GM19240 (cell line): ENCODE measurements around the gene GPC6.

Experiments used
- DNase-seq: peaks from one replicate; pipeline ENCODE4 v3.0.0; 2011; ENCODE audit warnings: low spot score; ENCODE audit not compliant: insufficient read length

GPC6 gene

DNA sequence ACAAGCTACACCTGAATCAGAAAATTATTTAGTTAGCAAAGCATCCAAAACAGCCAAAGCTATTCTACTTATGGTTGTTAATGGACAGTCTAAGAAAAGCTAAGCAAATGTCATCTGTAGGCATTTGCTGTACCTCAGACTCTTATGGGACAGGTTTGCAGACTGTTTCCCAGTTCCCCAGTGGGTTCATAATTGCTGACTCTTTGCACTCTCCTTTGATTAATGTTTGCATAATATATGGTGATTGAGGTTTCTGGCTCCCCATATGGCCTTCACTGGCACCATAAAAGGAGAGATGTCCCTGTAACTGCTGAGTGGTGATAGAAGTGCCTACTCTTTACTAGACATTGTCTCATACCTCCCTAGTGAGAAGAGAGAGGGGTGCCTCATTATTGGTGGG, 142.1 kb downstream of the GPC6 start:
- DNase-seq = no peak

DNA sequence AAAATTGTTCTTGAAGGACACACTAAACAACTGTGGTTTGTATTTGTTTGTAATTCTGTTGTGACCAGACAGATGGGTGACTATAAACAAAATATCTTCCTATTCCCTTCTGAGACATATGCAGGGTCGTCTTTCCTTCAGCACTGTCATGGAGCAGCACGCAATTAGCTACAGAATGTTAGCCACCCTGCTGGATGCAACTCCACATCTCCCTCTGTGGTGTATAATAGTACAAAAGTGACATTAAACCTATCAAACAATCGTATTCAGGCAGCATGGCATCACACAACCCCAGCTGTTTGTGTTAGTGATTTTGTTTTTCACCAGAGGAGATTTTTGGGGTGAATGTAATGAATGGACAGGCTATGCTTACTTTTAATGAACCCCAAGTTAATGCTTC, 146.2 kb downstream of the GPC6 start:
- DNase-seq = no peak

DNA sequence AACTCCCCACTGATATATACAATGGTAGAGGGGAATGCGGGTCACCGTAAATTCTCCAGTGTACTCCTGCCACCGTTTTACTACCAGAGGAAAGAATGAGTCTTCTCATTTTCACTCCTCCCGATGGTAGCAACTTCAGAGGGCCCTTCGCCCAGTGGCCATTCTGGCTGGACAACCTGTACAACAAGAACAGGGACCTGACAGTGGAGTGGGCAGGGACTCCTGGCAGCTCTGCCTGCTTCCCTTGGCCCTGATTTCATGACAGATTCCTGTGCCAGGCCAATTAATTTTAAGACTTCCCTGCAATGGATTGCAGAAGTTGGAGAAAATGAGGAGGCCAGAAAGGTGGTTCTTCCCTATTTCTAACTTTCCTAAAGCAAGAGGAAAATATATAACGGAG, 148.9 kb downstream of the GPC6 start:
- no peak for DNase-seq

DNA sequence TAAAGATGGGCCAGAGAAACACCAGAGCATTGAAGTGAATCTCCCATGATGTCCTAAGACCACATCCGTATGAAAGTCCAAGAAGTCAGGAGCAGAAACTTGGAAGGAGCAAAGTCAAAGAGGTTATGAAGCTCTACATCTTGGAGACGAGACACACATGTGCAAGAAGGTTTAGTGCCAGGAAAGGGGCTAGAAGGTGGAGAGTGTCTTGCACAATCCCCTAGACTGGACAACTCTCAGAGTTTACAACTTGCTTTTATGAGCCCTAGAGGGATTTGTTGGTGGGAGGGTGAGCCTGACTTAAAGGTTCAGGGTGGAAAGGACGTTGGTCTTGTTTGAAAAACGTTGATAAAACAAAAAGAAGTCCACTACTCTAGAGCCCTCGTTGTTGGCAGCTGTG, 150.6 kb downstream of the GPC6 start:
- no peak for DNase-seq

DNA sequence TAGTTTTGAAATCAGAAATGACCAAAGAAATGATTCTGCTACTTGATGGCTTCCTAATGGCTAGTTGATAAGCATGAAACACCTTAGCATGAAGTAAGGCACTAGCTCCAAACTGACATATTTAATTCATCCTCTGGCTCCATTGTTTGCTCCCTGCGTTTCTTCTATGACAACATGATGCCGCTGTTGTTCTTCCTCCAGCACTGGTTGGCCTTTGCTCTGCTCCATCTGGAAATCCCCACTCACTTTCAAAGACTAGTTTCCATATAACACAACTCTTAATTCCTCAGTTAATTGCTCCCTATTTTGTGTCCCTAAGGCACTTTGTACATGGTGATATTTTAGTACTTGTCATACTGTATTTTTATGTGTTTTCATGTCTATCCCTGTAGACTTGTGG, 151.6 kb downstream of the GPC6 start:
- DNase-seq = no peak

DNA sequence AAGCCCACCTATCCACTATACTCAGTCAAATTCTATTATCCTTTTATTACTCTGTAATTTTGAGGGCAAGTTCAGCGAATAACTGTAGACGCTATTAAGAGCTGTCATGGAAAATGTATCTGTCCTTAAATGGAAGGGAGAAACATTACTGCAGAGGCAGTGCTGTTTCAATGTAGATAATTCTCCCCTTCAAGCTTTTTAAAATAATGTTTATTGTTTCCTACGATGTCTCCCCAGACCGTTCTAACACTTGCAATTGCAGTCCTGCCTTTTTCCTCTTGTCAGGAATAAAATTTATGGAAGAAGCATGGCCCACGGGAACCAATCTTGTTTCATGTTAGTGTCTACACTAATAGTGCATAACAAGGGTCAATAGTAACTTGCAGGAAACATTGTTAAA, 159.5 kb downstream of the GPC6 start:
- no peak for DNase-seq

DNA sequence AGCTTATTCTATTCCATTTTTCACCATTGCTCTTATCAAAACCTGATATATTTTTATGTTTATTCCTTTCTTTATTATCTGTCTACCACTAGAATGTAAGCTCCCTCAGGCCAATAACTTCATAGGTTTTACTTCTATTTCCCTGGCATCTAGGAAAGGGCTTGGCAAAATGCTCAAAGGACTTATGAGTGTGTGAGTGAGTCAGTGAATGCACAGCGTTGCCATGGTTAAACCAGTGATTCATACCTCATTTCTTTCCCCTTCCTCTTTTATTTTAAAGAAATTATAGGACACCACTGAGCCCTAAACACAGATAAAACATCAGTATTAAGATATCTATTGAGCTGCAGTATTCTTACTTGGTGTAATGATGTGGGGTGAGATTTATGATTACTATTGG, 162.1 kb downstream of the GPC6 start:
- no peak for DNase-seq

DNA sequence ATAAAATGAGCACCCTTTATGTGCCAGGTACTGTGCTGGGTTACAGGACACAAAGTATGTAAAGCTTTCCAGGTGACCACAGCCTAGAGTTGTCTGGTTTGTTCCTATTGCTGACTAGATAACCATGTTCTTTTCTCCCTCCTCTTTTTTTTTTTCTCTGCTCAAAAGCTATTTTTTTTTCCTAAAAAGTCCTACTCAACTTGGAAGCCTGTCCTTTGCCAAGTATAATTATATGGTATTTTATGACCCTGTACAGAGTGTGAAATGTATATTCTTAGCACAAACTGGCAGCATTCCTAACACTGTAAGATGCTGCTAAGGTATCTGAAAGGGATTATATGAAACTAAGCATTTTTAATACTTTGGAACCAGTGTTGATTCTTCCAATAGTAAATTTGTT, 171.0 kb downstream of the GPC6 start:
- no peak for DNase-seq

DNA sequence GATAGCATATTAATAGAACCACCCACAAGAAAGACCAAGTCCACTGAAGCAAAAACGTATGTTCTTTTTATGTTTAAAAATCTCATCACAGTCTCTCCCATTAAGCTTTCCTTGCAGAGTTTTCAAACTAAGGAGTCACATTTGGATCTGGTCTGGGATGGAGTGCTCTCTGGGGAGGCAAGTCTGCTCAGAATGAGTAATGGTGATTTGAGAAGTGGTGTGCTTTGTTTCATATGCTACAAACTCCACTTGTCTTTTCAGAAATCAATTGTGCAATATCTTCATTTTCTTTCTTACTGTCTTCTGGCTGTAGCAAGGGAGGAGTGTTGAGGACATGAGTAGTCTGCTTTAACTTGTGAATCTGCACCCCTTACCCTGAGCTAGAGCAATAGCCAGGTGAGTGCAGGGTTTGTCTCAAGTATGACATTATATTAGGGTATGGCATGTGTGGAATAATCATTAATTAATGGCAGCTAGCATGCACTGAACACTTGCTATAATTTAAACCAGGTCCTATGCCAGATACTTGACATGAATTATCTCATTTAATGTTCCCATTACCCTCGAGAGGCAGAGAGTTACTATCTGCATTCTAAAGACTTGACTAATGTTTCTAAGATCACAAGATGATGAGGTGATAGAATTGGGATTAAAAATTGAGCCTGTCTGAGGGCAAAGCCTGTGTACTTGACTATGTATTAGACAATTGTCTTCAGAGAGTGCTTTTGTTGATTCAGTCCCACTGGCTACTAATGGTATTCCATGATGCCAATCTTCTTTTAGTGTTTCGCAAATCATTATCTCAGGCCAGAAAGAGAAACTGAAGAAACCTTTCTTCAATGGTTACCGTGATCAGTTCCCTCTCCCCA, 171.8 kb downstream of the GPC6 start:
- DNase-seq = no peak

DNA sequence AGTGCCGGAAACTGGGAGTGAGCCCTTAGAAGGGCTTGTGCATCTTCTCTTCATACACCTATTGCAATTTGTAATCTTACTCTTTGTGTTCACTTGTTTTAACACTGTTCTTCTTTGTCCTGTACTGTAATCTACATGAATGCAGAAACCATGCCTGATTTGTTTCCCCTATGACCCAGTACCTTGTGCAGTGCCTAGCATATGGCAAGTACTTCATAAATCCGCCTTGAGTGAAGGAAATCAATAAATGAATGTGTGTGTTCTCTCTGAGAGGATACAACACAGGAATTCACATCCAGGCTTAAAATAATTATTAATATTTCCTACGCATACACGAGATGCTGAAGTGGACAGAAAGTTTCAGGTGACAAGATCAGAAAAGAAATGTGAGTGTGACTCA, 172.6 kb downstream of the GPC6 start:
- DNase-seq = no peak

DNA sequence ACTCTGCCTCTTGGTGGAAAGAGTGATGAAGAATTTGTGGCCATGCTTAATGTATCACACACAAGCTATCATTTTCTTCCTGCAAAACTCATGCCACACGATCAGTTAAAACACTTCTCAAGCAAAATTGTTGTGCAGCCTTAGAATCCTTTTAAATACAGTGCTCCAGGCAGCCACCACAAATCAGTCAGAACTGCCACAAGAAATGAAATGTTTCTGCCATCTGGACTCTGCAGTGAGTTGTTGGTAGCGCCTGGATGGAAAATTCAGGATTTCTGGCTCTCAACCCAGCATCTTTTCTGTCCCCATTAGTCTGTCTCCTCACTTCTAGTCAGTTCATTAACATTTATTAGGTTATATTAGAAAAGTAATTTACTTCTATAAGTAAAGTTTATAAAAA, 179.5 kb downstream of the GPC6 start:
- no peak for DNase-seq

DNA sequence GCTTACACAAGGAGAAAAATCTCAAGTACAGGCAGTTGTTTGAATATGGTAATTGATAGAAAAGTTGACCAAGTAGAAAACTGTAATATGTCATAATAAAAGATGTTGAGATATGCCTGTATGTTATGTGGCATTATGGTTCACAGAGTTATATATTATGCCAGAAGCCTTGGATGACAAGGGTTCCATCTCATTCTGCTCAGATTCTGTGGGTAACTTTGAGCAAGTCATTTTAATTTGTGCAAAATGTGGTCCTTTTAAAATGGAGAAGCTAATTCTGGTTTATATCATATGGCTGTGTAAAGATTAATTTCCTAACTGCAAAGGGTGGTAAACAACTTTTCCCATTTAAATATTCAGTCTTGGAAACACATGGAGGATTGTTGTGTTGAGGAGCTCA, 180.9 kb downstream of the GPC6 start:
- no peak for DNase-seq

DNA sequence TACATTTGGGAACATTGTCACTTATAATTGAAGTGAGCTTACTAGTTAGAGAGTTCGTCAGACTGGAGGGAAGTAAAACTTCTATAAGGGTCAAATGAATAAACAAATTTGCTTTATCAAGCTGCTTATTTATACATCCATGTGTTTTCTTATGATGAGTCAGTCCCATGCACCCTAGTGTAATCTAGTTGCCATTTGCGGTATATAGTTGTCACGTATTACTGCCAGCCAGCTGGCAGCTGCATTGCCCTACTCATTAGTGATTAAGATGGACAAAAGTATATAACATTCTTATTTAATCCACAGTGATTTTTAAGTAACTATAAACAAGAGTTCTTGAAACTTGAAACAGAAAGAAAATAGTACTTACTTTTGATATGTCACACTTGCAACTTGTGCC, 182.4 kb downstream of the GPC6 start:
- no peak for DNase-seq

DNA sequence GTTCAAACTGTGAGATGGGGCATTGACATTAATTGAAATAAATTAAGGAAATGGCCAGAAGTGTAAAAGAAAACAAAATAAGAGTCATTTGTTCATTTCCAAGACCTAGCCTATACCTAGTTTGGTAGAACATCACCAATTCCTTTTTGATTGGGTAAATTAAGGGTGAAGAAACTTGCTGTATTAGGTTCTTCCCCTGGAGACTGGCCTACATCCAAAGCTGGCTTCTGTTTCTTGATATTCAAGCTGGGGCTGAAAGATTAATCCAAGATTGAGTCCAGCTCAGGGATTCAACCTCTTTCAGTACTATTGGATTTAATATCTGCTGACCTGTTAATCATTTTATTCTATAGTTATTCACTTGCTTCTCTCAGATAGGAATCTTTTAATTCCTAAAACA, 183.2 kb downstream of the GPC6 start:
- no peak for DNase-seq

DNA sequence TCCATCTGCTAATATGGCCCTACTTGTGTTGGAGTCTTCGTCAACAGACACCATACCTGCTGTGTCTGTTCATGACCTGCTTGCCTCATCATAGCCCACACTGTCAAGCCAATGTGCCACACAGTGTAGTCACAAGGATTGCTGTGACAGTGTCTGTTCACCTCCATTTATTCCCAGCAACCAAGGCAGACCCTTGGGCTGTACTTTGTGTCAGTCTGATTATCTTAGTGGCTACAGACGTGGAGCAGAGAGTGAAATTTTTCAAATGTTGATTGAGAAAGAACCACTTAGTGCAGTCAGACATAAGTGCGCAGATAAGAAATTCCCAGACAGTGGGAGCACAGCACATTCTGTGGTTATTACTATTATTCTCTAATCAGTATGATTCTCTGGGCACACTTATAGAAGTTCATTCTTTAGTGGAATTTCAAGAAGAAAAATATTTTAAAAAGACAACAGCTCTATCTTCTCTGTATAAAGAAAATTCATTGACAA, 184.6 kb downstream of the GPC6 start:
- DNase-seq = no peak

DNA sequence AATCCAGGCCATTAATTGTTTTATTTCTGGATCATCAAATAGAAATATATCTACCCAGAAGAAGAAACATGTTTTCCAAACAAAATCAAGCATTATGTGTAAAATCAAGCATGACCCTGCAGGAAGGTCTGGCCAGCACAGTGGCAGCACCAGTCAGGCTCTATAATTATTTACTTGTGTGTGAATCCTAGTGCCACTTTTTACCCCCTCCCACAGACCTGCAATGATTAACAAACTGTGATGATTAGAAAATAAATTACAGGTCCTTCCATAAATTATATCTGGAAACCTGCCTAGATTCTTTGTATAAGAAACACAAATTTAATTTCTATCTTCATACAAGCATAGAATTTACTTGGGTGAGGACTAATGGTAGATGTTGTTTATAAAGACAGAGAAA, 186.1 kb downstream of the GPC6 start:
- no peak for DNase-seq

DNA sequence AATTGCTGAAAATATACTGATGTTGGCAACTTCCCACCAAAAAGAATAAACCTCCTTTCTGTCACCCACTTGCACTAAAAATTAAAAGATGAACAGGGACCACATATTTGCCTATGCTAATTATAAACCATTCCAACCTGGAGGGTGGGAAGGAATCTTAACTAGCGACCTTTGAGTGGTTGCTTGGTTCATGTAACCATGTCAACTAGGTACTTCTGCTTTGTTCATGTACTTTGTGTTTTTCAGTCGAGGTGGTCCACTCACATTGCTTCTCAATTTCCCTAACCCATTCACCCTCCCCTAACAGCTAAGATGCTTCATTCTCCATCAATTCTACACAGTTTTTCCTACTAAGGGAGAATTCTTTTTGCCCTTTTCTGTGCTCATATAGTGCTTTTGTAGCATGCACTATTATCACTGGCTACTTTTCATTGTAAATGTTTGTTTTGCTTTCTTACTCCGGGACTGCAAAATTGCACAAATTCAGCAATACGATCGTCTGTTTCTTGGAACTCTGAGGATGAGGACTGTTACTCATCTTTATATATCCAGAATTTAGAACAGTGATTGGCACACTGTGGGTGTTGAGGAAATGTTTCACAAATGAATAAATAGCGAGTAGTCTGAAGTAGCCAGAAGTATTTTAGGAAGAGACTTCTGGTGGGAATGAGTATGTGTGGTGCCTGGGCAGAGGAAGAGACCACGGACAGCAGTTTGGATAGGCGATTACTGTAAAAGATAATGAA, 187.5 kb downstream of the GPC6 start:
- DNase-seq = no peak

DNA sequence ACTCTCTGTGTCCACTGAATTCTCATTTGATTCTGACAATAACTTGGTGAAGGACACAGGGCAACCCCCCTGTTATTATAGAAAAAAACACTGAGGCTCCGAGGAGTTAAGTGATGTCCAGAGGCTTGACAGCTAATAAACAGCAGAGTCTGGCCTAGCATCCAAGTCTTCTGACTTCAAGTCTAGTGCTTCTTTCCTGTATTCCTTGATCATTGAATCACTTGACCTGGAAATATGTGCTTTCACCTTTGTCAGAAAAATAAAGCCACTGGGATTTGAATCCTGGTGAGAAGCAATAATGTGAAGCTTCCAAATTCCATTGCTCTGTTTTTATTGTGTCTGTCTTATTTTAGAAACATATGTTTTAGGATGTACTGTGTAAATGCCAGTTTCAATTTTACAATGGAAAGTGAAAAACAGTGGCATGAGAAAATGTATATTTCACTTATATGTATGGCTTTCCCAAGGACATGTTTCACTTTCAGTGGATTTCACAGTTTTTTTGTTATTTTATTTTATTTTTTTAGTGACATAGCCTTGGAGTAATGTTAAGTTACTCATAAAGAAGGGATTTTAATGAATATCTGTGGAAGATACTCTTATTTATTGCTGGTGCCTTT, 190.2 kb downstream of the GPC6 start:
- DNase-seq = no peak

DNA sequence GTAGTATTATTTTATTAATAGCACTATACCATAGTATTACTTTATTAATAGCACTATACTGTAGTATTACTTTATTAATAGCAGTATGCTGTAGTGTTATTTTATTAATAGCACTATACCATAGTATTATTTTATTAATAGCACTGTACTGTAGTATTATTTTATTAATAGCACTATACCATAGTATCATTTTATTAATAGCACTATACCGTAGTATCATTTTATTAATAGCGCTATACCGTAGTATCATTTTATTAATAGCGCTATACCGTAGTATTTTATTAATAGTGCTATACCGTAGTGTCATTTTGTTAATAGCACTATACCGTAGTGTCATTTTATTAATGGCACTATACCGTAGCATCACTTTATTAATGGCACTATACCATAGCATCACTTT, 191.8 kb downstream of the GPC6 start:
- DNase-seq = no peak

DNA sequence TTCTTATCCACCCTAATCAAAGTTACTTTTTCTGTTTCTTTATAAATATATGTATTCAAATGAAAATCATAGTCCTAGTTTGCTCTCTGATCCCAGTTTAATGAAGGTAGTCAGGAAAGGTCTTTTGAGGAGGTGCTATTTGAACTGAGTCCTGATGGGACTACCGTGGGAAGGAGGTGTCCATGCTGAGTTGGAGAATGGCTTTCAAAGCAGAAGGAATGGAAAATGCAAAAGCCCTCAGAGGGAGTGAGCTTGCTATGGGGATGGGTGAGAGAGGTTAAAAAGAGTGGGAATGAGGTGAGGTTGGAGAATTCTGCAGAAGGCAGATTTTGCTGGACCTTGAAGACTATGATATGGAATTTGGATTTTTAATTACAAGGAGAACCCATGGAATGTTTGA, 193.6 kb downstream of the GPC6 start:
- no peak for DNase-seq

DNA sequence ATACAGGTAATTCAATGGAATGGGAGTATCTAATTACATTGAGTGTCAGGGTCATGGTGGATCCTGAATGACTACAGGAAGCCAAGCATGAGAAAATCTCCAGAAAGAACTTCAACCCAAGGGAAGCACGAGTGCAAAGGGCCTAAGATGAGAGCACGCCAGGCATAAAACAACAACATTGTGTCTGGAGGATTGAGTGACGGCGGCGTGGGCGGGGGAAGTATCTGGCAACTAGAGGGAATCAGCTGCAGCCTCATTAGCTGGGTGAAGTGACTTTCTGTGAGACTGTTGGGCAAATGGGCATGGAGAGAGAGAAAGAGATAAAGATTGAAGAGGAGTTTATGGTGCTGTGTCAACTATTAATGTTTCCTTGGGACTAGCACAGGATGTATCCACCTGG, 194.3 kb downstream of the GPC6 start:
- no peak for DNase-seq

DNA sequence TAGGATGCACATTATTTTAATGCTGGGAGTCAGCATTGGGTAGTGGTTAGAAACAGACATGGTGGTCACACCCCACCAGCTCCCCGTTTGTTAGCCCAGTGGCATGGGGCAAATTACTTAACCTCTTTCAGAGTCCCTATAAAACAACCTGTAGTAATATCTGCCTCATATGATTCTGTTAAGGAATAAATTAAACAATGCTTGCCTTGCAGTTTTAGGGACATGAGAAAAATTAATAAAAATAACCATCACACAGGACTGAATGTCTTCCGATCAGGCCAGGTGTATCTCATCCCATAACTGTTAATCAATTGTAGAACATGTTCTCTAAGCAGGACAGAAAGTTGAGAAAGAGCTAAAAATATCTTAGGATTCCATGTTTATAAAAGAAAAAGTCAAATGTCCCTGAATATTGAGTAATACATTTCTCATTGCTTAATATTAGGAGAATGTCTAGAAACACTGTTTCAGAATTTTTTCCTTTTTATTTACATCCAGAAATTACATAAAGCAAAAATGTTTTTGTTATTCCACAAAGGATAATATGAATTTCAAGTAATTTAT, 196.5 kb downstream of the GPC6 start:
- no peak for DNase-seq
